H1 (cell line): ENCODE measurements around the gene AIPL1. TPM values are rescaled to one million over a fixed set of nuclear protein-coding genes. Genes with fewer than 3 reads are reported as not detected.

Source experiments
- CTCF ChIP-seq, 3 experiments: IDR thresholded peaks; 1 replicate in 2 of 3; 2 replicates in 1 of 3; pipeline versions ENCODE4 v1.5.1 to v1.6.1; 2011; ENCODE audit warnings: low read length in 3 of 3, mild to moderate bottlenecking in 3 of 3, inconsistent platforms in 2 of 3, low read depth in 1 of 3, moderate library complexity in 1 of 3; ENCODE audit not compliant: insufficient read depth in 1 of 3; ENCODE audit errors: control extremely low read depth in 1 of 3
- HDAC6 ChIP-seq: IDR thresholded peaks from one replicate; pipeline ENCODE4 v1.7.1; 2012; ENCODE audit warnings: low read depth, mild to moderate bottlenecking, inconsistent platforms, low read length, moderate library complexity
- KDM1A ChIP-seq: fragments of 200-600, 300-600 bp; sonication (generic); IDR thresholded peaks from 2 replicates; pipeline ENCODE4 v1.7.1; 2016; ENCODE audit warnings: mild to moderate bottlenecking, low read length, borderline replicate concordance
- POLR2A ChIP-seq, 2 experiments: IDR thresholded peaks; 1 replicate in 1 of 2; 2 replicates in 1 of 2; pipeline ENCODE4 v1.6.1; 2011; ENCODE audit warnings: low read depth in 2 of 2, low read length in 2 of 2, mild to moderate bottlenecking in 2 of 2; ENCODE audit errors: control extremely low read depth in 1 of 2
- RBBP5 ChIP-seq: IDR thresholded peaks from 2 replicates; pipeline ENCODE4 v1.7.1; 2012; ENCODE audit warnings: low read depth, mild to moderate bottlenecking, inconsistent platforms, low read length, moderate library complexity, borderline replicate concordance
- SIN3A ChIP-seq, 2 experiments: IDR thresholded peaks in 1 of 2; conservative IDR thresholded peaks in 1 of 2; 2 replicates each; pipeline ENCODE4 v1.6.1; 2011 to 2012; ENCODE audit warnings: low read length in 2 of 2, improper control_type of control experiment in 1 of 2, low read depth in 1 of 2, mild to moderate bottlenecking in 1 of 2
- SIRT6 ChIP-seq: IDR thresholded peaks from one replicate; pipeline ENCODE4 v1.7.1; 2012; ENCODE audit warnings: low read length, inconsistent platforms
- polyA plus RNA-seq, 7 experiments: library from polyadenylated mRNA; depleted of rRNA in 3 of 7; stranded (reverse) in 5 of 7; unstranded in 2 of 7; fragments of >200 nt in 5 of 7; fragments of 200-250 nt in 2 of 7; gene quantifications; 1 replicate in 5 of 7; 2 replicates in 1 of 7; 4 replicates in 1 of 7; pipeline versions ENCODE4 v1.2.1 to v1.2.3, GENCODE V29; 2011 to 2013; ENCODE audit warnings: missing spikeins in 2 of 7, mixed read lengths in 2 of 7
- total RNA-seq: library from RNA; stranded (reverse); fragmentation: NEBNext Ultra II Directional; extraction: Animal tissue kit (Norgen Biotek cat#: 25700); gene quantifications from 2 replicates; pipeline ENCODE4 v1.2.1, GENCODE V29; 2021

The AIPL1 gene
- total and polyA plus RNA-seq, 2 of the 8 experiments (the other 6 are each of a cell fraction or from before 2014, with no cell fraction given), result 0.56 to 0.71 TPM

GRCh38 chr17:6454495-6455320 lies 19.8 kb upstream of the AIPL1 start (continued):
- TF ChIP-seq POLR2A (IDR thresholded peaks at IDR 0.05; ENCODE audit: control extremely low read depth in 1 of 2, low read depth in 2 of 2, low read length in 2 of 2), result peak in 1 of 2 experiments; percentile 53; a peak in 1 of 3 replicates
- TF ChIP-seq SIN3A (conservative IDR thresholded peaks at IDR 0.05 in 1 of 2, IDR thresholded peaks at IDR 0.05 in 1 of 2; ENCODE audit: low read depth in 1 of 2, low read length in 2 of 2), result 0 out of 4 replicates have a peak, but pooled peaks of 1 of the 2 experiments have one; percentile 18
- TF ChIP-seq RBBP5, result peak; percentile 24; the same call in 1 of the 2 replicates
- no peak for TF ChIP-seq HDAC6
- no peak for TF ChIP-seq SIRT6
- peak; percentile 72; the same call in 1 of the 2 replicates for TF ChIP-seq KDM1A
- TF ChIP-seq CTCF (IDR thresholded peaks at IDR 0.05; ENCODE audit: control extremely low read depth in 1 of 3, insufficient read depth in 1 of 3, low read depth in 1 of 3, low read length in 3 of 3), result peak in 2 of 3 experiments; percentile 0 to 6; a peak in 1 of 4 replicates
